Measurements from ENCODE around the gene SLC38A3. TPM values are rescaled to one million over a fixed set of nuclear protein-coding genes. Genes with fewer than 3 reads are reported as not detected.
A peak's percentile ranks its signal among the peaks of the same experiment; 100 is the strongest.

Gene SLC38A3
- total RNA-seq, 1 donor = not detected

DNA sequence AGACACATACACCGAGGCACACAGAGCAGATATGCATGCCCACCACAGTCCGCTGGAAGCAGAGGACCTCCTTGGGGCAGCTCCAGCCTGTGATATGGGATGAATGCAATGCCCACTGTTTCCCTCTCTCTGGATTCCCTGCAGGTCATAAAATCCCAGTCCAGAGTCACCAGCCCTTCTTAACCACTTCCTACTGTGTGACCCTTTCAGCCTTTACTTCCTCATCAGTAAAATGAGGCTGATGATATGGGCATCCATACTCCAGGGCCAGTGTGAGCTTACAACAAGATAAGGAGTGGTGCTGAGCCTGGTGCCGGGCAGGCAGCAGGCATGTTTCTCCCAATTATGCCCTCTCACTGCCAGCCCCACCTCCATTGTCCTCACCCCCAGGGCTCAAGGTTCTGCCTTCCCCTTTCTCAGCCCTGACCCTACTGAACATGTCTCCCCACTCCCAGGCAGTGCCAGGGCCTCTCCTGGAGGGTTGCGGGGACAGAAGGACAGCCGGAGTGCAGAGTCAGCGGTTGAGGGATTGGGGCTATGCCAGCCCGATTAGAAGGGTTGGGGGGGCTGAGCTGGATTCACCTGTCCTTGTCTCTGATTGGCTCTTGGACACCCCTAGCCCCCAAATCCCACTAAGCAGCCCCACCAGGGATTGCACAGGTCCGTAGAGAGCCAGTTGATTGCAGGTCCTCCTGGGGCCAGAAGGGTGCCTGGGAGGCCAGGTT, 14.0 kb upstream of the SLC38A3 start, which contains the start of gene GNAT1:
GNAT1 (plus strand) TSS at position 675 of the 725 bp plus-strand sequence. CDS start 116 bp downstream, outside the sequence.
- H3K4me3 ChIP-seq (ENCODE audit: low read depth, low read length) = no peak within 1 kb of the TSS
- no peak for DNase-seq (ENCODE audit: low read depth)
- TF ChIP-seq, protein P1, sequence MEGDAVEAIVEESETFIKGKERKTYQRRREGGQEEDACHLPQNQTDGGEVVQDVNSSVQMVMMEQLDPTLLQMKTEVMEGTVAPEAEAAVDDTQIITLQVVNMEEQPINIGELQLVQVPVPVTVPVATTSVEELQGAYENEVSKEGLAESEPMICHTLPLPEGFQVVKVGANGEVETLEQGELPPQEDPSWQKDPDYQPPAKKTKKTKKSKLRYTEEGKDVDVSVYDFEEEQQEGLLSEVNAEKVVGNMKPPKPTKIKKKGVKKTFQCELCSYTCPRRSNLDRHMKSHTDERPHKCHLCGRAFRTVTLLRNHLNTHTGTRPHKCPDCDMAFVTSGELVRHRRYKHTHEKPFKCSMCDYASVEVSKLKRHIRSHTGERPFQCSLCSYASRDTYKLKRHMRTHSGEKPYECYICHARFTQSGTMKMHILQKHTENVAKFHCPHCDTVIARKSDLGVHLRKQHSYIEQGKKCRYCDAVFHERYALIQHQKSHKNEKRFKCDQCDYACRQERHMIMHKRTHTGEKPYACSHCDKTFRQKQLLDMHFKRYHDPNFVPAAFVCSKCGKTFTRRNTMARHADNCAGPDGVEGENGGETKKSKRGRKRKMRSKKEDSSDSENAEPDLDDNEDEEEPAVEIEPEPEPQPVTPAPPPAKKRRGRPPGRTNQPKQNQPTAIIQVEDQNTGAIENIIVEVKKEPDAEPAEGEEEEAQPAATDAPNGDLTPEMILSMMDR (IDR thresholded peaks at IDR 0.05; ENCODE audit: insufficient read depth, low read depth, low read length) = no peak

DNA sequence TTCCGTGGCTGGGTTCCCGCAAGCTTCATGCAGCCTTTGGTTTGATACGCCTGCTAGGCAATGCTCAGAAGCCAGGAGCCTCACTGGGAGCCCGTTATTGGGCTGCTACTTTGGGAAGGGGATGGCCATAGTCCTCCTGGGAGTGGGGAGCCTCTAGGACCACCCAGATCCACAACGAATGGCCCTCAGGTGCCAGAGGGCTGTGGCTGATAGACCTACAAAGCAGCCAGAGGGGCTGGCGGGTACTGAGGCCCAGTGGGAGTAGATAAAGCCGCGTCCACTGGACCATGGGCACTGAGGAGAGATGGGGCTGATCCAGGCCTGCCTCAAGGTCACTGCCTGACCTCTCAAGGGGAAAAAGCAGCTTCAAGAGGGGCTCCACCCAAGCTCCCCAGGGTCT, 12.9 kb upstream of the SLC38A3 start:
- TF ChIP-seq, protein P1 (IDR thresholded peaks at IDR 0.05; ENCODE audit: insufficient read depth, low read depth, low read length) = no peak
- no peak overlapping the region for H3K4me3 ChIP-seq (ENCODE audit: low read depth, low read length)

DNA sequence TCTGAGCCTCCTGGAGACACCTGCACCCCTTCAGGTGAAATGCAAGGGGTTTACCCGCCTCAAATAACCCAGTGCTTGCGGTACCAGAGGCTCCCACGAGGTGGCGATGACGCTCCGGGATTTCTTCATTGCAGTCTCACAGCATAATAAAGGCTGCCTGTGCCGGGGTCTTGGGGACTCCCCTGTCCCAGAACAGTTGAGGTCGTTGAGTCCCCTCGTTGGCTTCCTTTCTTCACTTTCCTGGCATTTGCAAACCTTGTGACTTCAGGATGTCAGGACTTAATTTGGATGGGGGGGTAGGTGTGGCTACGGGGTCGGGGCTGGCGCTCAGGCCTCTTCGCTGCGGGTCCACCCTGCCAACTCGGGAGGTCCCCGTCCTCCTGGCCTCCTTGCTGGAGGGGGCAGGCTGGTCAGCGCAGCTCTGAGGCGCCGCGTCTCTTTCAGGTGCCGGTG, 12.4 kb upstream of the SLC38A3 start:
- TF ChIP-seq, protein P1 (IDR thresholded peaks at IDR 0.05; ENCODE audit: insufficient read depth, low read depth, low read length) = peak; percentile 94
- peak; percentile 60 for DNase-seq (ENCODE audit: low read depth)
- H3K4me3 ChIP-seq (ENCODE audit: low read depth, low read length) = no peak overlapping the region

More for the DNA sequence above, 12.9 kb upstream of the SLC38A3 start:
- no peak for DNase-seq (ENCODE audit: low read depth)

DNA sequence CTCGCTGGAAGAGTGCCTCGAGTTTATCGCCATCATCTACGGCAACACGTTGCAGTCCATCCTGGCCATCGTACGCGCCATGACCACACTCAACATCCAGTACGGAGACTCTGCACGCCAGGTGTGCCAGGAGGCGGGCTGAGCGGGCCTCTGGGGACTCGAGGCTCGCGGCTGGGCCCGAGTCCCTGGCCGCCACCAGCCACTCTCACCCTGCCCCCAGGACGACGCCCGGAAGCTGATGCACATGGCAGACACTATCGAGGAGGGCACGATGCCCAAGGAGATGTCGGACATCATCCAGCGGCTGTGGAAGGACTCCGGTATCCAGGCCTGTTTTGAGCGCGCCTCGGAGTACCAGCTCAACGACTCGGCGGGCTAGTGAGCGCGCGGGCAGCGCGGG, 11.8 kb upstream of the SLC38A3 start:
- DNase-seq (ENCODE audit: low read depth) = no peak
- TF ChIP-seq, protein P1 (IDR thresholded peaks at IDR 0.05; ENCODE audit: insufficient read depth, low read depth, low read length) = no peak
- H3K4me3 ChIP-seq (ENCODE audit: low read depth, low read length) = no peak overlapping the region

DNA sequence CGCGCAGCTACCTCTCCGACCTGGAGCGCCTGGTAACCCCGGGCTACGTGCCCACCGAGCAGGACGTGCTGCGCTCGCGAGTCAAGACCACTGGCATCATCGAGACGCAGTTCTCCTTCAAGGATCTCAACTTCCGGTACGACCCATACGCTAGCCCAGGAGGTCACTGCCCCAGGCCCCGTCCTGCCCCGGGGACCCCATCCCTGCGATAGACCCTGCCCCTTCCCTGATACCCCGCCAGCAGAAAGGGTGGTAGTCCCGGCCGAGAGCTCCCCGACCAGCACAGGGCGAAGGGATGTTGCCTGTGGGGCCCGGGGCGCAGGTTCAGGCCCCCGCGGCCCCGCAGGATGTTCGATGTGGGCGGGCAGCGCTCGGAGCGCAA, 11.3 kb upstream of the SLC38A3 start:
- no peak for DNase-seq (ENCODE audit: low read depth)
- no peak overlapping the region for H3K4me3 ChIP-seq (ENCODE audit: low read depth, low read length)
- TF ChIP-seq, protein P1 (IDR thresholded peaks at IDR 0.05; ENCODE audit: insufficient read depth, low read depth, low read length) = no peak

DNA sequence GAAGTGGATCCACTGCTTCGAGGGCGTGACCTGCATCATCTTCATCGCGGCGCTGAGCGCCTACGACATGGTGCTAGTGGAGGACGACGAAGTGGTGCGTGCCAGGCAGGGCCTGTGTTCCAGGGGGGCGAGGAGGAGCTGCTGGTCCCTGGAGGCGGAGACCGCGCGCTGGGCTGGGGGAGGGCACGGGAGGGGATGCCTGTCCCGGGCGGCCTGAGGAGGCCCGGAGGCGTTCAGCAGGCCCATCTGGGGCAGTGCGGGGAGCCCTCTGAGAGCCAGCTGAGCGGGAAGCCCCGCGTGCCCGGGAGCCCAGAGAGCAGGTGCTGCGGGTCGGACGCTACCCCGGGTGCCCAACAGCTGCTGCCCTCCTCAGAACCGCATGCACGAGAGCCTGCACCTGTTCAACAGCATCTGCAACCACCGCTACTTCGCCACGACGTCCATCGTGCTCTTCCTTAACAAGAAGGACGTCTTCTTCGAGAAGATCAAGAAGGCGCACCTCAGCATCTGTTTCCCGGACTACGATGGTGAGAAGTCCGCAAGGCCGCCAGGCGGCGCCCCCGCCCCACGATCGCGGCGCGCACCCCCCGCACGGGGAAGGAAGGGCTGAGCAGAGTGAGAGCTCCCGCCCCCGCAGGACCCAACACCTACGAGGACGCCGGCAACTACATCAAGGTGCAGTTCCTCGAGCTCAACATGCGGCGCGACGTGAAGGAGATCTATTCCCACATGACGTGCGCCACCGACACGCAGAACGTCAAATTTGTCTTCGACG, 10.8 kb upstream of the SLC38A3 start:
- DNase-seq (ENCODE audit: low read depth) = peak; percentile 62
- no peak overlapping the region for H3K4me3 ChIP-seq (ENCODE audit: low read depth, low read length)
- TF ChIP-seq, protein P1 (IDR thresholded peaks at IDR 0.05; ENCODE audit: insufficient read depth, low read depth, low read length) = peak; percentile 81

Measured in fibroblast of villous mesenchyme (primary cell).